ENCODE results near the gene GOLPH3.

GRCh38 chr5:32217886-32218396 lies 43.8 kb upstream of the GOLPH3 start:
- TF ChIP-seq CTCF (IDR thresholded peaks at IDR 0.05; ENCODE audit: low read depth, low read length, missing input control) (no peak), FOXA1 (IDR thresholded peaks at IDR 0.05) (no peak), SP1 (IDR thresholded peaks at IDR 0.05) (no peak), RAD21 (IDR thresholded peaks at IDR 0.05) (no peak), TAF1 (conservative IDR thresholded peaks at IDR 0.05) (no peak), RXRA (IDR thresholded peaks at IDR 0.05) (no peak), EGR1 (IDR thresholded peaks at IDR 0.05; ENCODE audit: low read depth in 2 of 2) (no peak), YY1 (IDR thresholded peaks at IDR 0.05) (no peak), HNF4G (IDR thresholded peaks at IDR 0.05) (no peak)
